ENCODE data around the gene FOCAD.

The FOCAD gene

DNA sequence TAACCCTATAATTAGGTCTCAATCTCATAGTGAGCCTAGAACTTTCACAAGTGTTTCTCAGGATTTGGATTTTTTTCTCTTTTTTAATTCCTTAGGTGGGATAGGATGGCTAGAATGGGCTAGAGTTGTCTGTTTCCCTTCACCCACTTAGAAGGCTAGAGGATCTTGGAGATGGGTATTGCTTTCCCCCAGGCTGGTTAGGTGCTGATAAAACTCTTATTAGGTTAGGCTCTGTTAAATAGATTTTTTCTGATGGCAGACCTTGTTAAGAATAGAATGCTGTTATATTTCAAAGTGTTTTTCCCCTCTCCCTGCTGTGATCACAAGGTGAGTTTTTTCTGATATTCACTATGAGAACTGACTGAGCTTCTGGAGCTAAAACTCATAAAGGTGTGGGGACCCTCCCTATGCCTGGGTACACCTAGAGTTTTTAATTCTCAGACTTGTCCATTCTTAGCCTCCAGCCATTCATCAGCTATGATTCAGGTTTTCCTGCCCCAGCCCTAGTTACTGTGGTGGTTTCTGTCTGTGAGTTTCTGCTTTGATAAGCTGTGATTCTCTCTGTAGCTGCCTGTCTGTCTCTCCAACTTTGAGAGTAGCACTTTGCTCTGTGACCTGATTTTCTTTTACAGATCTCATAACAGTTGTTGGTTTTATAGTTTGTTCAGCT, 215.0 kb downstream of the FOCAD start:
- Mint-ChIP-seq H3K4me3 (no peak overlapping the region), H3K27me3 (no peaks in the 10 kb centered on the region), H3K9me3 (ENCODE audit: low read depth) (no peaks in the 10 kb centered on the region), H3K36me3 (peaks cover 2% of the 10 kb centered on the region), H3K4me1 (ENCODE audit: low read depth) (no peaks in the 10 kb centered on the region), H3K27ac (no peak overlapping the region)

DNA sequence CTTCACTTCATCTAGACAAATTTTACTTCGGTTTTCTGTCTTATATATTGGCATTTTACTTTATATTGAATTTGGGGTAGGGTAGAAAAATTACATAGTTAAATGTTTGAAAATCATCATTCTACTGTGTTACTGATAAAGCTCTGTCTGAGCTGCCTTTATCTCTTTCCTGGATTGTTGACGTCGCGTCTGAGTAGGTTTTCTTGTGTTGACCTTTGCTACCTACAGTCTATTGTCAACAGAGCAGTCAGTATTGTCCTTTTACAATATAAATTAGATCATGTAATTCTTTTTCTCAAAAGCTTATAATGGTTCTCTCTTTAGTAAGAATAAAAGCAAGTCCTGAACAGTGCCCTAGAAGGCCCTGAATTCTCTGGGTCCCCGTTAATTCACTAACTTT, 219.2 kb downstream of the FOCAD start:
- H3K9me3 Mint-ChIP-seq (ENCODE audit: low read depth), result no peaks in the 10 kb centered on the region
- no peak overlapping the region for H3K27ac Mint-ChIP-seq
- no peaks in the 10 kb centered on the region for H3K4me1 Mint-ChIP-seq (ENCODE audit: low read depth)
- no peak overlapping the region for H3K4me3 Mint-ChIP-seq
- H3K27me3 Mint-ChIP-seq, result no peaks in the 10 kb centered on the region
- peaks cover 10% of the 10 kb centered on the region for H3K36me3 Mint-ChIP-seq

DNA sequence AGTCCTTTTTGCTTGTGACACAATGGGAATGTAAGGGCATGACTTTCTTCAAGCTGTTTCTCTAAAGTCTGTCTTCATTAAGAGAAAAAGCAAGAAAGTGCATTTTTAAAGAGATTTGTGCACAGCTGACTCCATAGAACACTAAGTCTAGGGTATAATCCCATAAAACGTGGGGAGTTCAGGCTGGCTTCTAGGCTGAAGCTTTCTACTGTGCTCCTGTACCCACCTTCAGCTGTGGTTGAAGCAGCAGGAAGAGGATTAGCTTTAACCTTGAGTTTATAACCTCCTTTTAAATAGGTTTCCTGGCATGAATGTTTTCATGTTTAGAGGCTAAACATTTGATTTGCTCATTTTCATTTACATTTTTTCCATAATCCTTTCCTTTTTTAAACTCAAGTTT, 220.9 kb downstream of the FOCAD start:
- Mint-ChIP-seq H3K4me3 (no peak overlapping the region), H3K9me3 (ENCODE audit: low read depth) (no peaks in the 10 kb centered on the region), H3K27ac (no peak overlapping the region), H3K27me3 (no peaks in the 10 kb centered on the region), H3K36me3 (peaks cover 12% of the 10 kb centered on the region), H3K4me1 (ENCODE audit: low read depth) (no peaks in the 10 kb centered on the region)

DNA sequence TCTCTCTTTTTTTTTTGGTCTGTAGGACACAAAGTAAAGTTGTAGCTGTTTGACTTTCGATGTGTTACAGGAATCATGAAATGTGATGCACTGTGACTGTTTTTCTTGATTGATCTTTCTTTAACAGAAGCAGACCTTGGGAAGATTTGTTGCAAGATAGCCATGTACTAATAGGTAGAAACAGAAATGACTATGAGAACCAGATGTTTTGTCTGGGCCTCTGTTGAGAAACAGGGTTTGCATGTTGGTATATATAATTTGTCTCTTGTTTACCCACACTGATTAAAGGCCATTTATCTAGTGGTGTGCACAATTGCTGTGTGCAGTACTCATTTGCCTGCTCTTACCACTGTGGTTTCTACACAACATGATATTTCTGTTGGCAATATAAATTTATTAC, 222.3 kb downstream of the FOCAD start:
- Mint-ChIP-seq H3K4me3 (no peak overlapping the region), H3K36me3 (peaks cover 12% of the 10 kb centered on the region), H3K9me3 (ENCODE audit: low read depth) (no peaks in the 10 kb centered on the region), H3K4me1 (ENCODE audit: low read depth) (no peaks in the 10 kb centered on the region), H3K27me3 (no peaks in the 10 kb centered on the region), H3K27ac (no peak overlapping the region)

DNA sequence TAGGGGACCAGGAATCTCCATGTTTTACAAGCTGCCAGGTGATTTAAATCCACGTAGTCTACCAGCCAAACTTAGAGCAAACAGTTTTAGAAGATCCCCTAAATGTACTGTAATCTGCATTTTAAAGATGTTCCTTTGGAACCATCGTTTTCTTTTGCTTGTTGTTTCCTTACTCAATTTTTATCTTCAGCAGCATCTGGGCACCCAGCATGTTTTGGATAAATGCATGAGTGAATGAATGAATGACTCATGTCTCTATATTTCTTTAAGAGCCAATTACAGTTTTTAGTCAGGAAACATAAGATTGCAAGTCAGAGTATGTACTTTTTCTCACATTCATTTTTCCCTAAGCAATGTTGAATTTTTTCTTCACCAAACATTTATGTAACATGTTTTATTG, 224.4 kb downstream of the FOCAD start:
- no peak overlapping the region for H3K27ac Mint-ChIP-seq
- no peak overlapping the region for H3K4me3 Mint-ChIP-seq
- H3K4me1 Mint-ChIP-seq (ENCODE audit: low read depth), result no peaks in the 10 kb centered on the region
- H3K27me3 Mint-ChIP-seq, result no peaks in the 10 kb centered on the region
- H3K9me3 Mint-ChIP-seq (ENCODE audit: low read depth), result no peaks in the 10 kb centered on the region
- peaks cover 17% of the 10 kb centered on the region for H3K36me3 Mint-ChIP-seq

DNA sequence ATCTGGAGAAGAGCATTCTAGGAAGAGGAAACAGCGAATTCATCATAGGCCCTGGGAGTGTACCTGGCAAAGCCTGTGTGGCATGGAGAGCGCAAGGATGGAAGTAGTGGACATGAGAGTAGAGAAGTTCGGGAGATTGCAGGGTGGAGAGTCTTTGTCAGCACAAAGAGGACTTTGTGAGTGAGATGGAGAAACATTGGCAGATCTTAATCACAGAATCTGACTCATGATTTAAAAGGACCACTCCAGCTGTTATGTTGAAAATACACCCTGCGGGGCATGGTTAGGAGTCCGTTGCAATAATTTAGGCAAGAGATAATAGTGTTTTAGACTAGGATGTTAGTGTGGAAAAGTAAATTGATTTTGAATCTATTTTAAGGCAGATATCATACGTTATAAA, 230.5 kb downstream of the FOCAD start:
- peaks cover 41% of the 10 kb centered on the region for H3K36me3 Mint-ChIP-seq
- H3K9me3 Mint-ChIP-seq (ENCODE audit: low read depth), result no peaks in the 10 kb centered on the region
- H3K4me1 Mint-ChIP-seq (ENCODE audit: low read depth), result no peaks in the 10 kb centered on the region
- no peaks in the 10 kb centered on the region for H3K27me3 Mint-ChIP-seq
- H3K27ac Mint-ChIP-seq, result no peak overlapping the region
- H3K4me3 Mint-ChIP-seq, result no peak overlapping the region

DNA sequence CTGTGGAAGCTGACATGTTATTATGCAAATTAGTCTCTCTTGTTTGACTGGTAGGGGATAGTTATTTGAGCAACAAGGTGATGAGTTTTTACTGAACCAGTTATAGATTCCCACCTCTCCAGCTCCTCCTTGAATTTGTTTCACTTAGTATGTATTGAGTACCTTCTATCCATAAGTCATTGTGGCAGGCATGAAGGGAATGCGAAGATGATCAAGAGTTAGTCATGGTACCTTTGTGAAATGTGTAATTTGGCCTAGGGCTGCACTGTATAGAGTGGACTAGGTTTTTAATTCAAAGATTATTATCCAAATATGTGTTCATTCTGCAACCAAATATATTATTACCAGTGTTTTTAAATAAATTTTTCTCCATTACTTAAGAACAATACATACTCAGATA, 237.3 kb downstream of the FOCAD start:
- Mint-ChIP-seq H3K4me1 (ENCODE audit: low read depth) (no peaks in the 10 kb centered on the region), H3K36me3 (peaks cover 37% of the 10 kb centered on the region), H3K9me3 (ENCODE audit: low read depth) (no peaks in the 10 kb centered on the region), H3K4me3 (no peak overlapping the region), H3K27me3 (no peaks in the 10 kb centered on the region), H3K27ac (no peak overlapping the region)

DNA sequence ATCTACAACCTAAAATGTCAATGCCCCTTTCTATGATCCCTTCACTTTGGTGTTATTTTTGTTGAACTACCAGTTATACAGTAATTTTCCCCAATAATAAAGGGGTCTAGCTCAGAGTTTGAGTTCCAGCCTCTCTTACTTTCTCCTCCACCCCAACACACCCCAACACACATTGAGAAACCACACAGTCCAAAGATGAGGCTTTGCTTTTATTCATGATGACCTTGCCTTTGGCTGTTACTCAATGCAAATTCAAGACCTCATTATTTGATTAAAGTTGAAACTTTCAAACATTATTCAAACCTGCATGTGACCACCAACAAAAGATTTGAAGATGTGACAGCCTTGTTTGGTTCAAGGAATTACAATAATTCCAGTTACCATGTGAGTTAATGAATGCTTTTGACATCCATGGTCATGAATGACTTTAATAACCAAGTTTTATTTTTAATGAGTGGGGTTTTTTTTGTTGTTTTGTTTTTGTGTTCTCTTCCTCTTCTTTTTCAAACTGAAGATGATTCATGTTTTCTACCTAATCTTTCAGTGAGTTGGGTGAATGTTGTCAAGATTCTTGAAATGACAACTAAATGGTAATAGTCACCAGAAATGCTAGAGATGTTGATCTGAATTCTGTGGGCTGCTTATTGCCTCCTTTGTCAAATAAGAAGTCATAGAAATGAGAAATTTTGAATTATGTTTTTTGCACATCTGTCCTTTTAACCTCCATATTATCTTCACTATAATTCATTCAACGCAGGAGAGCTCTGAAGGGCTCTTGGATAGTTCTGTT, 241.4 kb downstream of the FOCAD start:
- Mint-ChIP-seq H3K27ac (no peak overlapping the region), H3K36me3 (peaks cover 21% of the 10 kb centered on the region), H3K4me3 (no peak overlapping the region), H3K4me1 (ENCODE audit: low read depth) (peaks cover 3% of the 10 kb centered on the region), H3K27me3 (no peaks in the 10 kb centered on the region), H3K9me3 (ENCODE audit: low read depth) (no peaks in the 10 kb centered on the region)

DNA sequence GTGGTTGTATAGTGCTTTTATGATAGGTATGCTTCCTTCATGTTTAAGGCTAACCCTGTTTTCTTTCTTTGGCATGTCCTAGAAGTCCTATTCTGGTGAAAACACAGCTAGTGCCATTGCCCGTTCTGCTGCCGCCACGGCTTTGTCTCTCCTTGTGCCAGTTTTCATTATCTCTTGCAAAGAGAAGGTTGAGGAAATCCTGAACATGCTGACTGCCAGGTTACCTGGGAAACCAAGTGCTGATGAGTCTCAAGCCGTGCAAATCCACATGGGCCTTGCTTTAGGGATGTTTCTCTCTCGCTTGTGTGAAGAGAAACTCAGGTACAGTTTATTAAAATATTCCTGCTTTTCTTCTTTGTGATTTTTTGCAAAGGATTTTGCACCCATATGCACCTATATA, 245.2 kb downstream of the FOCAD start:
- peaks cover 3% of the 10 kb centered on the region for H3K4me1 Mint-ChIP-seq (ENCODE audit: low read depth)
- H3K27me3 Mint-ChIP-seq, result no peaks in the 10 kb centered on the region
- H3K4me3 Mint-ChIP-seq, result no peak overlapping the region
- peaks cover 21% of the 10 kb centered on the region for H3K36me3 Mint-ChIP-seq
- no peaks in the 10 kb centered on the region for H3K9me3 Mint-ChIP-seq (ENCODE audit: low read depth)
- H3K27ac Mint-ChIP-seq, result no peak overlapping the region

DNA sequence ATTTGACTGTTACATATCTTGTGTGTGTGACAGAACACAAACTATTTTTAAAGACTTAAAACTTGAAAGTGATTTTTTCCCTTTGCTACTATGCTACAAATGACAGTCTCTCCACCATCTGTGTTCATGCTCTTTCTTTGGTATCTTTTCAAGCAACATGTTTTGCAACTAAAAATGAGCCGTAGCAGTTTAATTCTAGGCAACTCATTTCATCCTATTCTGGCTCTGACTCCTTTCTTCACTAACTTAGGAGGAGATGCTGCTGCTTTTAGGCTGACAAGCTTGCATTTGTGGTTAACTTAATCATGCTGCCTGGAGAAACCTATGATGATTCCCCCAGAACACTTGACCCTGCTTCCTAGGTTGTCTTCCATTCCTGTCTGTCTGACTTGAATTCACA, 246.8 kb downstream of the FOCAD start:
- no peaks in the 10 kb centered on the region for H3K27me3 Mint-ChIP-seq
- no peak overlapping the region for H3K27ac Mint-ChIP-seq
- peaks cover 3% of the 10 kb centered on the region for H3K4me1 Mint-ChIP-seq (ENCODE audit: low read depth)
- no peak overlapping the region for H3K4me3 Mint-ChIP-seq
- peaks cover 16% of the 10 kb centered on the region for H3K36me3 Mint-ChIP-seq
- no peaks in the 10 kb centered on the region for H3K9me3 Mint-ChIP-seq (ENCODE audit: low read depth)

DNA sequence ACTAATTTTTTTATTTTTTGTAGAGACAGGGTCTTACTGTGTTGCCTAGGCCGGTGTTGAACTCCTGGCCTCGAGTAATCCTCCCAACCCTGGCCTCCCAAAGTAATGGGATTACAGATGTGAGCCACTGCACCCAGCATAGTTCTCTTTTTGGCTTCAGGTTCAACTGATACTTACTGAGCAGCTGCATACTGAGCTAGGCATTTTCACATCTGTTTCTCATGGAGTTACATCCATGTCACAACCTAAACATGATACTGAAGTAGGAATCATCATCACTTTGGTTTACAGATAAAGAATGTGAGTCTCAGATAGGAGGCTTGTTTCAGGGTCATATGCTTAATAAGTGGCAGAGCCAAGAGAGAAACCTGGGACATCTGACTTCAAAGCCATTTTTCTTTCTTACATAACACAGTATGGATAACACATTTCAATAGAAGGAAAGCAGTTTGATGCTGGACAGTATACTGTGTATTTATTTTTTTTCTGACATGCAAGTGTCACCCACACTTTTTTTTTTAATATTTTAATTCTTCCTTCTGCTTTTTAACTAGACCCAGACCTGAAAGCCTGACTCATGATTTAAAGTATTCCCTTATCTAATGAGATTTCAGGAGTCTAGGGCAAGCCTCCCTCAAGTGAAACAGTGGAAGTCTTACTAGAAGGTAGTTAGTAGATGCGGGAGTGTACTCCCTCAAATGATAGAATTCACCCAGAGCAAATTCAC, 256.6 kb downstream of the FOCAD start:
- H3K27me3 Mint-ChIP-seq, result no peaks in the 10 kb centered on the region
- peaks cover 3% of the 10 kb centered on the region for H3K4me1 Mint-ChIP-seq (ENCODE audit: low read depth)
- H3K27ac Mint-ChIP-seq, result no peak overlapping the region
- peaks cover 2% of the 10 kb centered on the region for H3K36me3 Mint-ChIP-seq
- H3K4me3 Mint-ChIP-seq, result no peak overlapping the region
- no peaks in the 10 kb centered on the region for H3K9me3 Mint-ChIP-seq (ENCODE audit: low read depth)

DNA sequence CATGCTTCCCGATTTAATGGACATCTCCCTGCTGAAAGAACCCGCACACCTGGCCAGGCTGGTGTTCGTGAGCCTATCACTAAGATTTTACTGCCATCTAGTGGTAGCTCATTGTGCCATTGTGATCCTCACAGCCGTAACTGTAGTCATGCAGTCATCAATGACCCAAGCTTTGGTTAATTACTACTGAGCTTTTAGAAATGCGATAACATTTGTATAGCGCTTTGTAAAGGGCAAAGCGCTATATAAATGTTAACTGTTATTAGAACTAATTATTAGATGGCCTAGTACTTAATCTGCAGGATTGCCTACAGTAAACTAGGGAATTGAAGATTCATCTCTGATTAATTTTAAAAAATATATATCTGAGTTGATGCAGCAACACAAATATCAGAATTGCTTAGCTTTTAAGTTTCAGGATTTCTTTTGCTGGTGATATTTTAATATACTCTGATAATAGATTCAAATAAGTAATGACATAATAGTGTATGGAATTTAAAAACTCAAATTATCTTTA, 257.2 kb downstream of the FOCAD start:
- H3K36me3 Mint-ChIP-seq, result peaks cover 2% of the 10 kb centered on the region
- H3K27me3 Mint-ChIP-seq, result no peaks in the 10 kb centered on the region
- H3K4me1 Mint-ChIP-seq (ENCODE audit: low read depth), result peaks cover 3% of the 10 kb centered on the region
- no peak overlapping the region for H3K4me3 Mint-ChIP-seq
- no peak overlapping the region for H3K27ac Mint-ChIP-seq
- no peaks in the 10 kb centered on the region for H3K9me3 Mint-ChIP-seq (ENCODE audit: low read depth)

DNA sequence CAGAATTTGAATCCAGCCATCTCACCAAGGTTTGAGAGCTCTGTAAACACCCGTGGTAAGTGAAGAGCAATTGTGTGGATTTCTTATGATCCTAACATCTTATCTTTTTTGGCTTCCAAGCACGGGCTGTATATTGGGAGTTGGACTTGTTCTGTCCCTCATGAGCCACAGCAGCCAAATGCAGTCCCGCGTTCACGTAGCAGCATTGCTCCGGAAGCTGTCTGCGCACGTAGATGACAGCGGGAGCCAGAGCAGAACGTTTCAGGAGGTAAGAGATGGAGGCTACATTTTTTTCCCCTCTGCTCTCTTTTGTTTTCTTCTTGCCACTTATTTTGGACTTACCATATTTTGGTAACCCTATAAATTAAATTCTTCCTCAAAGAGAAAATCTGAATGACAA, 260.4 kb downstream of the FOCAD start:
- Mint-ChIP-seq H3K4me3 (no peak overlapping the region), H3K27ac (no peak overlapping the region), H3K4me1 (ENCODE audit: low read depth) (peaks cover 3% of the 10 kb centered on the region), H3K9me3 (ENCODE audit: low read depth) (no peaks in the 10 kb centered on the region), H3K36me3 (peaks cover 5% of the 10 kb centered on the region), H3K27me3 (no peaks in the 10 kb centered on the region)

DNA sequence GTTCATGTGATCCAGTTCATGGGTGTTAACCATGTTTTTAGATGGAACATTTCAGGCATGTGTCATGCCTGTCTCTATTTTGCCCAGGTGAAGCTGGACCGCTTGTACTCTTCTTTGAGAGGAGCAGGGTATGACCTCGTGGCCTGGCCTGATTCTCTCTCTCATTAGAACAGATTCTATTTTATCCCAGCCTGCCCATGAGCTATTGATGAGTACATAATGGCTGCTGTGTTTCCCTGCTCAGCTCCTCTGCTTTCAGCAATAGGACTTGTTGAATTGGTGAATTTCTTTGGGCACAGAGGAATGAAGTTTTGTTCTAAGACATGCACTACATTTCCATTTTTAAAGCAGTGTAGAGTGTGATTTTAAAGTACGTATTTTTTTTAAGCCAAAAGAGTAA, 261.2 kb downstream of the FOCAD start:
- H3K27ac Mint-ChIP-seq, result no peak overlapping the region
- peaks cover 5% of the 10 kb centered on the region for H3K36me3 Mint-ChIP-seq
- H3K27me3 Mint-ChIP-seq, result no peaks in the 10 kb centered on the region
- peaks cover 3% of the 10 kb centered on the region for H3K4me1 Mint-ChIP-seq (ENCODE audit: low read depth)
- H3K4me3 Mint-ChIP-seq, result no peak overlapping the region
- H3K9me3 Mint-ChIP-seq (ENCODE audit: low read depth), result no peaks in the 10 kb centered on the region

DNA sequence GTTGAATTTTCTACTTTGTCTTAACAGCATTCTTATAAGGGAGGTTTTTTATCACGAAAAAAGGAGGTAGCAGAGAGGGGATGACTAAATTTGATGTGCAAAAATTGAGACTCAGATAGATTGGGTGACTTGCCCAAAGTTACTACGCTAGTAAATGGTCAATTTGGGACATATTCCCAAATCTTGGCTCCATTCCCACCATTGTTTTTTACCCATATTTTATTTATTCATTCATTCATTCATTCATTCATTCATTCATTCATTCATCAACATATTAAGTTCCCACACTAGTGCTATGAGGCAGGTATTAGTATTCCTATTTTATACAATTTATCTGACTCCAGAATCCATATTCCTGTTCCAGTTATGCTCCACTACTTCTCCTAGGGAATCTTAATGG, 261.8 kb downstream of the FOCAD start:
- Mint-ChIP-seq H3K27me3 (no peaks in the 10 kb centered on the region), H3K4me1 (ENCODE audit: low read depth) (peaks cover 3% of the 10 kb centered on the region), H3K4me3 (no peak overlapping the region), H3K9me3 (ENCODE audit: low read depth) (no peaks in the 10 kb centered on the region), H3K27ac (no peak overlapping the region), H3K36me3 (peaks cover 9% of the 10 kb centered on the region)
